ENCODE results near the gene PPP2R1B. TPM values are rescaled to one million over a fixed set of nuclear protein-coding genes. Genes with fewer than 3 reads are reported as not detected.

PPP2R1B gene
- total RNA-seq, 6 donors from 2014 or later, result 11.3 to 31.8 (median 22.0) TPM

DNA sequence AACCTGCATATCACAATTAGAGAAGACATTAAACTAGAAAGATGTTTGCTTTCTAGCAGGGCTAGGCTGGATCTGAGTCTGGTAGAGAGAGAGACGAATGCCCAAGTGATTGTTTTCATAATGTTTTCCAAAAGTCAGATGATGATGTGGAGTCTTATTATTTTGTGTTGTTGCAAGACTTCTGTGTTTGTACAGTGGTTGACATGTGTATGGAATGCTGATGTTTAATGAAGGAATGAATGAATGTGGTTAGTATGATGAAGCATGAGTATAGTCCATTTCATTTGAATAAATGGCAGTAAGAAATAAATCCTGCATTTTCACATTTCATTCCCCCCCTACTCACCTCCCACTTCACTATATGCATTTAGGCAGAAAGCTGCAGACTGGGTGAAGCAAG lies 69.6 kb downstream of the PPP2R1B start:
- Histone ChIP-seq H3K27me3 (no peaks in the 10 kb centered on the region), H3K9me3 (no peaks in the 10 kb centered on the region), H3K27ac (no peak overlapping the region), H3K36me3 (peaks cover 0 to 9% (median 0%) of the 10 kb centered on the region in 4 donors), H3K4me1 (peaks cover 0 to 18% (median 14%) of the 10 kb centered on the region in 4 donors), H3K4me3 (no peak overlapping the region)
- no peak for DNase-seq
- no peak for TF ChIP-seq EP300 (IDR thresholded peaks at IDR 0.05)
- TF ChIP-seq, protein P1, sequence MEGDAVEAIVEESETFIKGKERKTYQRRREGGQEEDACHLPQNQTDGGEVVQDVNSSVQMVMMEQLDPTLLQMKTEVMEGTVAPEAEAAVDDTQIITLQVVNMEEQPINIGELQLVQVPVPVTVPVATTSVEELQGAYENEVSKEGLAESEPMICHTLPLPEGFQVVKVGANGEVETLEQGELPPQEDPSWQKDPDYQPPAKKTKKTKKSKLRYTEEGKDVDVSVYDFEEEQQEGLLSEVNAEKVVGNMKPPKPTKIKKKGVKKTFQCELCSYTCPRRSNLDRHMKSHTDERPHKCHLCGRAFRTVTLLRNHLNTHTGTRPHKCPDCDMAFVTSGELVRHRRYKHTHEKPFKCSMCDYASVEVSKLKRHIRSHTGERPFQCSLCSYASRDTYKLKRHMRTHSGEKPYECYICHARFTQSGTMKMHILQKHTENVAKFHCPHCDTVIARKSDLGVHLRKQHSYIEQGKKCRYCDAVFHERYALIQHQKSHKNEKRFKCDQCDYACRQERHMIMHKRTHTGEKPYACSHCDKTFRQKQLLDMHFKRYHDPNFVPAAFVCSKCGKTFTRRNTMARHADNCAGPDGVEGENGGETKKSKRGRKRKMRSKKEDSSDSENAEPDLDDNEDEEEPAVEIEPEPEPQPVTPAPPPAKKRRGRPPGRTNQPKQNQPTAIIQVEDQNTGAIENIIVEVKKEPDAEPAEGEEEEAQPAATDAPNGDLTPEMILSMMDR (IDR thresholded peaks at IDR 0.05), result no peak
- no peak for TF ChIP-seq POLR2AphosphoS5 (IDR thresholded peaks at IDR 0.05)
- no peak for TF ChIP-seq POLR2A (IDR thresholded peaks at IDR 0.05)
- 54 to 56% methylated on average over 1 of the region's 1 CpG for WGBS, 2 donors
- no peak for ATAC-seq (ENCODE audit: low FRiP score in 2 of 2)

GRCh38 chr11:111694851-111695250 lies 71.3 kb downstream of the PPP2R1B start:
- ATAC-seq (ENCODE audit: low FRiP score in 2 of 2), result peak in 1 of 2 donors; percentile 44
- peaks cover 0 to 18% (median 12%) of the 10 kb centered on the region in 4 donors for H3K4me1 ChIP-seq
- H3K9me3 ChIP-seq, result no peaks in the 10 kb centered on the region
- no peak overlapping the region for H3K4me3 ChIP-seq
- 26 to 50% methylated on average over 4 of the region's 4 CpGs for WGBS, 2 donors
- H3K27ac ChIP-seq, result no peak overlapping the region
- TF ChIP-seq POLR2AphosphoS5 (IDR thresholded peaks at IDR 0.05) (peak; percentile 64 to 78), POLR2A (IDR thresholded peaks at IDR 0.05) (no peak), EP300 (IDR thresholded peaks at IDR 0.05) (peak in 2 of 4 donors; percentile 39 to 66)
- TF ChIP-seq, protein P1 (IDR thresholded peaks at IDR 0.05), result no peak
- no peaks in the 10 kb centered on the region for H3K27me3 ChIP-seq
- no peak for DNase-seq
- peaks cover 0 to 9% (median 0%) of the 10 kb centered on the region in 4 donors for H3K36me3 ChIP-seq

DNA sequence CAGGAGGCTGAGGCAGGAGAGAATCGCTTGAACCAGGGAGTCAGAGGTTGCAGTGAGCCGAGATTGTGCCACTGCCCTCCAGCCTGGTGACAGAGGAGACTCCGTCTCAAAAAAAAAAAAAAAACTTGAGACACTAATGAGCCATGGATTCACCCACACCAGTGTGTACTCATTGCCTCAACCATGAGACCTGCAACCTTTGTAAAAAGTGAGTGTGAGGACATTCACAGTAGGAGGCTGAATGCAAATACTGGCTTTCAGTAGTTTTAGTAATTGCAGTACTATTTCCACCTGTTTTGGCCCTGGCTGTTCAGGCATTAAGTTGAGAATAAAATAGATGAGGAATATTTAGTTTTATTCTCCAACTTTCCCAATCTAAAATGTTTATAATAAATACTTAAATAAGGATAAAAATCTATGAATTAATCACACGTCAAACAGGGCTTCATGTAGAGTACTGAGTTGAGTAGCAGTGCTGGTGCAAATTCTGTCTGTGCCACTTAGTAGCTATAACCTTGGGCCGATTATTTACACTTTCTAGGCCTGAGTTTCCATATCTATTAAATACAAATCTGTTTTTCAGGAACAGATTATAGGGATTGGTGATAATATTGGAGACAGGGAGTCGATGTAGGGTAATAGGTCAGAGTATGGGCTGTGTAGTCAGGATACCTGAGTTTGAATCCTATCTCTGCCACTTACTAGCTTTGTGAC lies 72.8 kb downstream of the PPP2R1B start:
- no peak for ATAC-seq (ENCODE audit: low FRiP score in 2 of 2)
- WGBS, 2 donors, result 91 to 94% methylated on average over 6 of the region's 6 CpGs
- Histone ChIP-seq H3K9me3 (no peaks in the 10 kb centered on the region), H3K27ac (no peak overlapping the region), H3K36me3 (peaks cover 2 to 21% (median 5%) of the 10 kb centered on the region in 4 donors), H3K4me3 (no peak overlapping the region), H3K27me3 (no peaks in the 10 kb centered on the region), H3K4me1 (peaks cover 0 to 18% (median 7%) of the 10 kb centered on the region in 4 donors)
- no peak for DNase-seq
- TF ChIP-seq POLR2A (IDR thresholded peaks at IDR 0.05), result no peak
- TF ChIP-seq, protein P1 (IDR thresholded peaks at IDR 0.05), result no peak
- no peak for TF ChIP-seq POLR2AphosphoS5 (IDR thresholded peaks at IDR 0.05)
- no peak for TF ChIP-seq EP300 (IDR thresholded peaks at IDR 0.05)

GRCh38 chr11:111691741-111692140 lies 74.4 kb downstream of the PPP2R1B start:
- H3K27ac ChIP-seq, result no peak overlapping the region
- TF ChIP-seq, protein P1 (IDR thresholded peaks at IDR 0.05), result no peak
- TF ChIP-seq EP300 (IDR thresholded peaks at IDR 0.05) (no peak), POLR2AphosphoS5 (IDR thresholded peaks at IDR 0.05) (no peak), POLR2A (IDR thresholded peaks at IDR 0.05) (no peak)
- no peaks in the 10 kb centered on the region for H3K9me3 ChIP-seq
- H3K27me3 ChIP-seq, result no peaks in the 10 kb centered on the region
- ATAC-seq (ENCODE audit: low FRiP score in 2 of 2) (no peak), DNase-seq (no peak)
- WGBS, 2 donors, result 94 to 95% methylated on average over 3 of the region's 3 CpGs
- H3K36me3 ChIP-seq, result peaks cover 6 to 28% (median 8%) of the 10 kb centered on the region in 4 donors
- peaks cover 0 to 16% (median 7%) of the 10 kb centered on the region in 4 donors for H3K4me1 ChIP-seq
- H3K4me3 ChIP-seq, result no peak overlapping the region

Data from upper lobe of left lung (tissue), 6 donors.